ENCODE results near the gene BAIAP3. TPM values are rescaled to one million over a fixed set of nuclear protein-coding genes. Genes with fewer than 3 reads are reported as not detected.

Gene BAIAP3
- total and polyA plus RNA-seq, 2 of the 4 experiments (the other 2 are of a cell fraction), result 0.36 to 0.65 TPM

GRCh38 chr16:1306334-1306733 lies 27.1 kb upstream of the BAIAP3 start:
- Histone ChIP-seq H3K4me2 (ENCODE audit: low read depth, low read length) (no peak overlapping the region), H3K9me3 (ENCODE audit: control insufficient read depth, insufficient read depth, low read length) (no peaks in the 10 kb centered on the region), H3K4ac (ENCODE audit: low read depth, low read length) (no peak overlapping the region), H3K36me3 (ENCODE audit: control insufficient read depth, insufficient read depth, low read length) (no peaks in the 10 kb centered on the region), H4K5ac (ENCODE audit: low read depth, low read length) (no peak overlapping the region), H2AK9ac (replicated peaks; ENCODE audit: low read depth, low read length, poor library complexity) (peak overlapping the region; percentile 23), H3K4me1 (ENCODE audit: control insufficient read depth, insufficient read depth, low read length) (peaks cover 2% of the 10 kb centered on the region), H3K27me3 (ENCODE audit: control insufficient read depth, insufficient read depth, low read length) (no peaks in the 10 kb centered on the region), H3K23ac (ENCODE audit: low read depth, low read length) (no peak overlapping the region), H4K8ac (ENCODE audit: low read depth in 2 of 2, low read length in 2 of 2) (no peak overlapping the region), H2AFZ (replicated peaks; ENCODE audit: low read length, poor library complexity) (no peak overlapping the region), H2BK15ac (ENCODE audit: low read depth, low read length) (no peak overlapping the region), H3K9ac (ENCODE audit: low read depth, low read length) (no peak overlapping the region), H3K27ac (ENCODE audit: insufficient read depth, low read length) (no peak overlapping the region), H4K91ac (ENCODE audit: insufficient read depth, low read depth, low read length) (no peak overlapping the region), H2AK5ac (ENCODE audit: low read depth, low read length) (no peak overlapping the region), H2BK120ac (ENCODE audit: low read depth, low read length) (no peak overlapping the region), H3K14ac (replicated peaks; ENCODE audit: low read depth, low read length) (no peak overlapping the region), H3K9me1 (ENCODE audit: insufficient read depth, low read length) (peaks cover 7% of the 10 kb centered on the region), H3K18ac (ENCODE audit: low read depth, low read length) (no peak overlapping the region), H4K20me1 (ENCODE audit: insufficient read depth, low read length) (peaks cover 15% of the 10 kb centered on the region), H3K56ac (ENCODE audit: extremely low read depth, insufficient read depth, low read length) (no peak overlapping the region), H2BK5ac (ENCODE audit: low read depth, low read length, poor library complexity, severe bottlenecking) (no peak overlapping the region), H2BK20ac (ENCODE audit: low read depth, low read length) (no peak overlapping the region), H3K79me1 (ENCODE audit: low read depth in 1 of 2, low read length in 2 of 2) (peaks cover 3 to 16% of the 10 kb centered on the region in 2 experiments; a peak in 3 of 4 replicates), H3K4me3 (ENCODE audit: insufficient read depth, low read depth, low read length) (no peak overlapping the region)
- CTCF ChIA-PET, result no interaction called here
- TF ChIP-seq RFX5 (IDR thresholded peaks at IDR 0.05; ENCODE audit: low read depth, low read length) (no peak), ELK1 (IDR thresholded peaks at IDR 0.05; ENCODE audit: borderline replicate concordance, low read depth, low read length) (no peak), SMC3 (IDR thresholded peaks at IDR 0.05; ENCODE audit: low read depth, low read length) (no peak), RCOR1 (IDR thresholded peaks at IDR 0.05; ENCODE audit: insufficient replicate concordance, low read length) (no peak), CHD1 (IDR thresholded peaks at IDR 0.05; ENCODE audit: low read depth, low read length) (no peak), MAZ (IDR thresholded peaks at IDR 0.05; ENCODE audit: borderline replicate concordance, low read depth, low read length) (no peak)
- TF ChIP-seq, protein P1, sequence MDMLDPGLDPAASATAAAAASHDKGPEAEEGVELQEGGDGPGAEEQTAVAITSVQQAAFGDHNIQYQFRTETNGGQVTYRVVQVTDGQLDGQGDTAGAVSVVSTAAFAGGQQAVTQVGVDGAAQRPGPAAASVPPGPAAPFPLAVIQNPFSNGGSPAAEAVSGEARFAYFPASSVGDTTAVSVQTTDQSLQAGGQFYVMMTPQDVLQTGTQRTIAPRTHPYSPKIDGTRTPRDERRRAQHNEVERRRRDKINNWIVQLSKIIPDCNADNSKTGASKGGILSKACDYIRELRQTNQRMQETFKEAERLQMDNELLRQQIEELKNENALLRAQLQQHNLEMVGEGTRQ (IDR thresholded peaks at IDR 0.05; ENCODE audit: low read depth, low read length), result no peak
- BruUV-seq (replicated peaks), result no TSS peak
- ATAC-seq (ENCODE audit: low read depth) (no peak), DNase-seq (no peak)
- WGBS, 2 experiments (ENCODE audit: extremely low coverage in 2 of 2, insufficient read length in 1 of 2), result no CpG with 5 or more reads among the region's 4 CpGs
- dilution Hi-C loops (cut with HindIII; ENCODE audit: low sequenced_read_pairs, unreplicated experiment) (no loop called here), in situ Hi-C loops (cut with MboI; ENCODE audit: low sequenced_read_pairs) (no loop called here), intact Hi-C loops (cut with micrococcal nuclease) (no loop called here)
- POLR2A ChIA-PET (ENCODE audit: unreplicated experiment), result no interaction called here

All from IMR-90 (cell line).